ENCODE data around the gene CRMP1.

CRMP1 gene

DNA sequence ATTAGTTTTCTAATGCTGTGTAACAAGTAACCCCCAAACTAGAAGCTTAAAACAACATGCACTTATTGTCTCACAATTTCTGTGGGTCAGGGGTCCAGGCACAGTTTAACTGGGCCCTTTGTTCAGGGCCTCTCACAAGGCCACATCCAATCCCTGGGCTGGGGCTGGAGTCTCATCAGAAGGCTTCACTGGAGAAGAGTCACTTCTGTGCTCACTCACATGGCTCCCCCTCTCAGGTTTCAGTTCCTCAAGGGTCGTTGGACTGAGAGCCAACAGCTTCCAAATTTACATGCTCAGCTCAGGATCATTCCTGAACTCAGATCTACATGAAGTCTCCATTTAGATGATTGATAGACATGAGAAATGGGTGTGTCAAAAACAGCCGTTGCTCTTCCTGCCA is 104.7 kb downstream of the CRMP1 start:
- no peak overlapping the region for H3K9ac ChIP-seq (ENCODE audit: low read depth, low read length, poor library complexity, severe bottlenecking)
- no peaks in the 10 kb centered on the region for H4K20me1 ChIP-seq (ENCODE audit: insufficient read depth, low read length, poor library complexity, severe bottlenecking)
- H3K36me3 ChIP-seq (ENCODE audit: insufficient read depth, low read length): no peaks in the 10 kb centered on the region
- no peak overlapping the region for H3K4me3 ChIP-seq (ENCODE audit: low read length, poor library complexity, severe bottlenecking)
- no peak for TF ChIP-seq EZH2phosphoT487 (IDR thresholded peaks at IDR 0.05; ENCODE audit: borderline replicate concordance)
- TF ChIP-seq, protein P1, sequence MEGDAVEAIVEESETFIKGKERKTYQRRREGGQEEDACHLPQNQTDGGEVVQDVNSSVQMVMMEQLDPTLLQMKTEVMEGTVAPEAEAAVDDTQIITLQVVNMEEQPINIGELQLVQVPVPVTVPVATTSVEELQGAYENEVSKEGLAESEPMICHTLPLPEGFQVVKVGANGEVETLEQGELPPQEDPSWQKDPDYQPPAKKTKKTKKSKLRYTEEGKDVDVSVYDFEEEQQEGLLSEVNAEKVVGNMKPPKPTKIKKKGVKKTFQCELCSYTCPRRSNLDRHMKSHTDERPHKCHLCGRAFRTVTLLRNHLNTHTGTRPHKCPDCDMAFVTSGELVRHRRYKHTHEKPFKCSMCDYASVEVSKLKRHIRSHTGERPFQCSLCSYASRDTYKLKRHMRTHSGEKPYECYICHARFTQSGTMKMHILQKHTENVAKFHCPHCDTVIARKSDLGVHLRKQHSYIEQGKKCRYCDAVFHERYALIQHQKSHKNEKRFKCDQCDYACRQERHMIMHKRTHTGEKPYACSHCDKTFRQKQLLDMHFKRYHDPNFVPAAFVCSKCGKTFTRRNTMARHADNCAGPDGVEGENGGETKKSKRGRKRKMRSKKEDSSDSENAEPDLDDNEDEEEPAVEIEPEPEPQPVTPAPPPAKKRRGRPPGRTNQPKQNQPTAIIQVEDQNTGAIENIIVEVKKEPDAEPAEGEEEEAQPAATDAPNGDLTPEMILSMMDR (conservative IDR thresholded peaks at IDR 0.05; ENCODE audit: low read length): no peak
- H3K4me1 ChIP-seq (ENCODE audit: insufficient read depth, low read length, poor library complexity, severe bottlenecking): no peaks in the 10 kb centered on the region
- H3K9me2 ChIP-seq (replicated peaks; ENCODE audit: low read depth, low read length): no peaks in the 10 kb centered on the region
- no peaks in the 10 kb centered on the region; the same call in 1 of the 2 replicates for H3K9me3 ChIP-seq (ENCODE audit: insufficient read depth, low read depth, low read length)
- H3K79me2 ChIP-seq (ENCODE audit: insufficient read depth, low read length): no peaks in the 10 kb centered on the region
- H3F3A ChIP-seq (ENCODE audit: low read depth): no peaks in the 10 kb centered on the region
- no peak overlapping the region for H2AFZ ChIP-seq (ENCODE audit: low read length)
- no peak overlapping the region for H3K4me2 ChIP-seq (ENCODE audit: low read depth, low read length, poor library complexity, severe bottlenecking)
- no peaks in the 10 kb centered on the region for H3K27me3 ChIP-seq (ENCODE audit: insufficient read depth, low read length, poor library complexity, severe bottlenecking)

DNA sequence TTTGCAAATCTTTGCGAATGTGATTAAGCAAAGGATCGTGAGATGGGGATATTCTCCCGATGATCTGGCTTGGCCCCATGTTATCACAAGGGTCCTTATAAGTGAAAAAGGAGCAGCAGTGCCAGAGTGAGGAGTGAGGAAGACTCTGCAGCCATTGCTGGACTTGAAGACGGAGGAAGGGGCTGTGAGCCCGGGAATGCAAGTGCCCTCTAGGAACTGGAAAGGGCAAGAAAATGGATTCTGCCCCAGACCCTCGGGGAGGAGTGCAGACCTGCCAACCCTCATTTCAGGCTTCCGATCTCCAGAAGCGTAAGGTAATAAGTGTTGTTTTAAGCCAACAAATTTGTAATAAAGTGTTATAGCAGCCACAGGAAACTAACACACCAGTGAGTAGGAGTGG is 105.6 kb downstream of the CRMP1 start:
- Histone ChIP-seq H3K4me1 (ENCODE audit: insufficient read depth, low read length, poor library complexity, severe bottlenecking) (no peaks in the 10 kb centered on the region), H3K27me3 (ENCODE audit: insufficient read depth, low read length, poor library complexity, severe bottlenecking) (no peaks in the 10 kb centered on the region), H2AFZ (ENCODE audit: low read length) (no peak overlapping the region), H4K20me1 (ENCODE audit: insufficient read depth, low read length, poor library complexity, severe bottlenecking) (no peaks in the 10 kb centered on the region), H3K9me3 (ENCODE audit: insufficient read depth, low read depth, low read length) (no peaks in the 10 kb centered on the region; the same call in 1 of the 2 replicates), H3K36me3 (ENCODE audit: insufficient read depth, low read length) (no peaks in the 10 kb centered on the region), H3K79me2 (ENCODE audit: insufficient read depth, low read length) (no peaks in the 10 kb centered on the region), H3K4me3 (ENCODE audit: low read length, poor library complexity, severe bottlenecking) (no peak overlapping the region), H3F3A (ENCODE audit: low read depth) (no peaks in the 10 kb centered on the region), H3K4me2 (ENCODE audit: low read depth, low read length, poor library complexity, severe bottlenecking) (no peak overlapping the region), H3K9me2 (replicated peaks; ENCODE audit: low read depth, low read length) (no peaks in the 10 kb centered on the region), H3K9ac (ENCODE audit: low read depth, low read length, poor library complexity, severe bottlenecking) (no peak overlapping the region)
- no peak for TF ChIP-seq EZH2phosphoT487 (IDR thresholded peaks at IDR 0.05; ENCODE audit: borderline replicate concordance)
- TF ChIP-seq, protein P1 (conservative IDR thresholded peaks at IDR 0.05; ENCODE audit: low read length): no peak

DNA sequence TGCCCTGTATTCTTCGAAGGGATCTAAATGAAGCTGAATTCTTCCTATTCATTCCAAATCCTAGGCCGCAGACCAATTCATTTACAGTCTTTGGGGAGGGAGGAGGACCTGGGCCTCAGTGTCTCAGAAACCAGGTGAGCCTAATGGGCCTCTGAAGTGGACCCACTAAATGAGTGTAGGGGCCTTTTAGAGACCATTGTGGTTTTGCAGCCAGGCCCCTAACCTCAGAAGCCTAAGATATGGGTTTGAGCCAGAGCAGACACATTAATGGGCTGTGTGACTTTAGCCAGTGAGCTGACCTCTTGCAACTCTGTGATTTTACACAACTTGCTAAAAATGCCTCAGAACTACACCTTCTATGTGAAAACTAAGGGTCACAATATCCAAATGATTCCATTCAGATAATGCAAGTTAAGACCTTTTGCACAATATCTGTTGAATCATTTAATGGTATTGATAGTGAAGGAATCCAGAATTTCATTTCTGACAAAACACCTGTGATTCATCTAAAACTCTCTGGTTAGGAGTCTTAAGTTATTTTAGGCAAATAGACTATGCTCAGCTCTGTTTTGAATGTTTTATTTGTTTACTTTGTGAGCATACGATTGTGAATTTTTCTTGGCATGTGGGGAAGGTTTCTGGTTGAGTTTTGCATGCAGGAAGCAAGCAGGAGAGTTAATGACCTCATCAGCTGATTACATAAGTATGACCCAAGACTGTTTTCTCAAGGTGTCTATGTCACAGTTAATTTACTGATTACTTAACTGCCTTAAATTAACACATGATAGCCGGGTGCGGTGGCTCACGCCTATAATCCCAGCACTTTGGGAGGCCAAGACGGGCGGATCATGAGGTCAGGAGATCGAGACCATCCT is 106.8 kb downstream of the CRMP1 start:
- Histone ChIP-seq H3F3A (ENCODE audit: low read depth) (no peaks in the 10 kb centered on the region), H3K9ac (ENCODE audit: low read depth, low read length, poor library complexity, severe bottlenecking) (no peak overlapping the region), H2AFZ (ENCODE audit: low read length) (no peak overlapping the region), H3K9me2 (replicated peaks; ENCODE audit: low read depth, low read length) (no peaks in the 10 kb centered on the region), H4K20me1 (ENCODE audit: insufficient read depth, low read length, poor library complexity, severe bottlenecking) (no peaks in the 10 kb centered on the region), H3K27me3 (ENCODE audit: insufficient read depth, low read length, poor library complexity, severe bottlenecking) (no peaks in the 10 kb centered on the region), H3K79me2 (ENCODE audit: insufficient read depth, low read length) (no peaks in the 10 kb centered on the region), H3K4me3 (ENCODE audit: low read length, poor library complexity, severe bottlenecking) (no peak overlapping the region), H3K4me1 (ENCODE audit: insufficient read depth, low read length, poor library complexity, severe bottlenecking) (no peaks in the 10 kb centered on the region), H3K36me3 (ENCODE audit: insufficient read depth, low read length) (no peaks in the 10 kb centered on the region), H3K9me3 (ENCODE audit: insufficient read depth, low read depth, low read length) (no peaks in the 10 kb centered on the region; the same call in 1 of the 2 replicates), H3K4me2 (ENCODE audit: low read depth, low read length, poor library complexity, severe bottlenecking) (no peak overlapping the region)
- TF ChIP-seq EZH2phosphoT487 (IDR thresholded peaks at IDR 0.05; ENCODE audit: borderline replicate concordance): no peak
- TF ChIP-seq, protein P1 (conservative IDR thresholded peaks at IDR 0.05; ENCODE audit: low read length): no peak

Measured in Loucy (cell line).